ENCODE results near the gene MRPS18A. TPM values are rescaled to one million over a fixed set of nuclear protein-coding genes. Genes with fewer than 3 reads are reported as not detected.

The MRPS18A gene
- total RNA-seq, 4 donors from 2014 or later: 43.7 to 57.4 (median 51.4) TPM

DNA sequence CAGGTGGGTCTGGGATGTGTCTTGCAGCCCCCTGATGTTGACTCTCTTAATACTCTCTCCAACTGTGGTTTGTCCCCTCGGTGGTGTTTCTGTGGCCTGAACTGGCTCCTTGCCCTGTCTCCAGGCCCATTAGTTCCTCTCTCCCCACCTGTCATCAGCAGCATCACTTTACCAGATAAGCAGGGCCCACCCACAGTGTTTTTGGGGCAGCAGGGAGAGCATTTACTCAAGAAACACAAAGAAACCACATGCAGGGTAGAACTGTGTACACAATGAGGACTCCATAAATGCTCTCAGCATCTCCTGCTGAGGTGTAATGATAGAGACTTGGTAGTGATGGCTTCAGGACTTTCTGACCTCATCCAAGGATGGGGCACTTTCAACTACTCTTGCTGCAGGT lies 20.2 kb upstream of the MRPS18A start:
- intact Hi-C loops (cut with DNase I): no loop called here
- H3K36me3 ChIP-seq: no peaks in the 10 kb centered on the region
- WGBS, 2 donors: 57 to 80% methylated on average over 1 of the region's 1 CpG
- H3K4me3 ChIP-seq: no peak overlapping the region
- H3K27ac ChIP-seq: peak overlapping the region in 1 of 4 donors; percentile 67
- DNase-seq: no peak
- peaks cover 30 to 60% (median 33%) of the 10 kb centered on the region in 3 donors for H3K4me1 ChIP-seq
- no peaks in the 10 kb centered on the region for H3K27me3 ChIP-seq
- no peaks in the 10 kb centered on the region for H3K9me3 ChIP-seq
- TF ChIP-seq POLR2A (IDR thresholded peaks at IDR 0.05): no peak
- TF ChIP-seq, protein P1, sequence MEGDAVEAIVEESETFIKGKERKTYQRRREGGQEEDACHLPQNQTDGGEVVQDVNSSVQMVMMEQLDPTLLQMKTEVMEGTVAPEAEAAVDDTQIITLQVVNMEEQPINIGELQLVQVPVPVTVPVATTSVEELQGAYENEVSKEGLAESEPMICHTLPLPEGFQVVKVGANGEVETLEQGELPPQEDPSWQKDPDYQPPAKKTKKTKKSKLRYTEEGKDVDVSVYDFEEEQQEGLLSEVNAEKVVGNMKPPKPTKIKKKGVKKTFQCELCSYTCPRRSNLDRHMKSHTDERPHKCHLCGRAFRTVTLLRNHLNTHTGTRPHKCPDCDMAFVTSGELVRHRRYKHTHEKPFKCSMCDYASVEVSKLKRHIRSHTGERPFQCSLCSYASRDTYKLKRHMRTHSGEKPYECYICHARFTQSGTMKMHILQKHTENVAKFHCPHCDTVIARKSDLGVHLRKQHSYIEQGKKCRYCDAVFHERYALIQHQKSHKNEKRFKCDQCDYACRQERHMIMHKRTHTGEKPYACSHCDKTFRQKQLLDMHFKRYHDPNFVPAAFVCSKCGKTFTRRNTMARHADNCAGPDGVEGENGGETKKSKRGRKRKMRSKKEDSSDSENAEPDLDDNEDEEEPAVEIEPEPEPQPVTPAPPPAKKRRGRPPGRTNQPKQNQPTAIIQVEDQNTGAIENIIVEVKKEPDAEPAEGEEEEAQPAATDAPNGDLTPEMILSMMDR (IDR thresholded peaks at IDR 0.05): no peak

DNA sequence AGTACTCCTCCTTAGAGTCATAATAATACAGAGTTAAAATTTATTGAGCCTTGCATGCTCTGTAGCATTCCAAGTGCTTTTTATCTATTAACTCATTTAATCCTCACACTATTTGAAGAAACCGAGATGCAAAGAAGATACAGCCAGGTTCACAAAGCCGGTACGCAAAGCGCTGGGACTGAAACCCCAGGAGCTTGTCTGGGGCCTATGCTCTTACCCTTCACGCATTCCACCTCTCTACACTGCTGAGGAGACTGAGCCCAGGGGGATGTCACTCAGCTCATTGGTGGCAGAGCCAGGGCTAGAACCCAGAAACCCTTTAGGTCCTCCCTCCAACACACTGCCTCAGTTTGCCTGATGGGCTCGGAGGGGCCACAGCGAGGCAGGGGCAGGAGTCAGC lies 19.7 kb upstream of the MRPS18A start:
- Histone ChIP-seq H3K4me1 (peaks cover 33 to 65% (median 35%) of the 10 kb centered on the region in 3 donors), H3K9me3 (no peaks in the 10 kb centered on the region)
- TF ChIP-seq, protein P1 (IDR thresholded peaks at IDR 0.05): no peak
- TF ChIP-seq POLR2A (IDR thresholded peaks at IDR 0.05): no peak

DNA sequence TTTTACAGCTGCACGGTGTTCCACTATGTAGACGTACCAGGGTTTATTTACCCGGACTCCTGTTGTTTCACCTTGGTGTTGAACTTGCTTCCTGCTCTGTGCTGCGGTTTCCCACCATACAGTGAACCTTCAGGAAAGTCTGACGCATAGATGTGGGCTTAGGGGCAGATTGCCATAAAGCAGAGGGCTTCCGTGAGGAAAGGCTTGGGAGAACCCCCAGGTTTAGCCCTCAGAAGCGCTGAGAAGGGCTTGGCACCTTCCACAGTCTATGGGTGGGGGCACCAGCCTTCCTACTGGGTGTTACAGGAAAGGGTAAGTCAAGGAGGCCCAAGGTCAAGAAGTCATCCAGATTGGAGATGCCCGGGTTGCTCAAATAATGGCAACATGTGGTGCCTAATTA lies 19.2 kb upstream of the MRPS18A start:
- intact Hi-C loops (cut with DNase I): no loop called here
- no peak for TF ChIP-seq POLR2A (IDR thresholded peaks at IDR 0.05)
- TF ChIP-seq, protein P1 (IDR thresholded peaks at IDR 0.05): no peak
- DNase-seq: no peak
- WGBS, 2 donors: 55 to 65% methylated on average over 6 to 7 of the region's 8 CpGs
- H3K36me3 ChIP-seq: no peaks in the 10 kb centered on the region
- no peaks in the 10 kb centered on the region for H3K9me3 ChIP-seq
- no peak overlapping the region for H3K4me3 ChIP-seq
- H3K4me1 ChIP-seq: peaks cover 37 to 70% (median 40%) of the 10 kb centered on the region in 3 donors
- H3K27ac ChIP-seq: peak overlapping the region in 3 of 4 donors; percentile 56 to 67 (median 67)
- no peaks in the 10 kb centered on the region for H3K27me3 ChIP-seq

More for the DNA sequence above, 19.7 kb upstream of the MRPS18A start:
- no peaks in the 10 kb centered on the region for H3K27me3 ChIP-seq
- intact Hi-C loops (cut with DNase I): no loop called here
- DNase-seq: no peak
- H3K36me3 ChIP-seq: no peaks in the 10 kb centered on the region
- H3K27ac ChIP-seq: peak overlapping the region in 2 of 4 donors; percentile 0 to 67
- WGBS, 2 donors: 79 to 100% methylated on average over 5 of the region's 7 CpGs
- H3K4me3 ChIP-seq: no peak overlapping the region

DNA sequence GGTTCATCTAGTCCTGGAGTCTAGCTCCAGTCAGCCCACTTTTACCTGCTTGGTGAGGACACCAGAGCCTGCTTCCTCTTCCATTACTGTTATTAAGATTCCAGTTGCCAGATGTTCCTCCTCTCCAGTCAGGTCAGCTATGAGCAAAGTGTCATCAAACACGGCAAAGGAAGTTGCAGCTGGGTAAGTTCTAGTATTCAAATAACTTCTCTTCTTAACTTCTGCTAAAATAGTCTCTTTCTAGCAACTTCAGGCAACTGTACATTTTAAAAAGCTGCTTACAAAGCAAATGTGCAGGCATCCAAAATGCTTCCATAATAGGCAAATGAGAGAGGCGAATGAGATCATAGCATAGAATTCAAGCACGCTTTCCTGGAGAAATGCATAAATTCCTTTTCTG lies 18.4 kb upstream of the MRPS18A start:
- no peaks in the 10 kb centered on the region for H3K9me3 ChIP-seq
- H3K4me3 ChIP-seq: no peak overlapping the region
- peaks cover 37 to 78% (median 46%) of the 10 kb centered on the region in 3 donors for H3K4me1 ChIP-seq
- 29 to 32% methylated on average over 3 of the region's 3 CpGs for WGBS, 2 donors
- no peaks in the 10 kb centered on the region for H3K36me3 ChIP-seq
- intact Hi-C loops (cut with DNase I): no loop called here
- no peaks in the 10 kb centered on the region for H3K27me3 ChIP-seq
- peak overlapping the region in 3 of 4 donors; percentile 56 to 67 (median 67) for H3K27ac ChIP-seq
- no peak for DNase-seq
- TF ChIP-seq POLR2A (IDR thresholded peaks at IDR 0.05): no peak
- TF ChIP-seq, protein P1 (IDR thresholded peaks at IDR 0.05): no peak

DNA sequence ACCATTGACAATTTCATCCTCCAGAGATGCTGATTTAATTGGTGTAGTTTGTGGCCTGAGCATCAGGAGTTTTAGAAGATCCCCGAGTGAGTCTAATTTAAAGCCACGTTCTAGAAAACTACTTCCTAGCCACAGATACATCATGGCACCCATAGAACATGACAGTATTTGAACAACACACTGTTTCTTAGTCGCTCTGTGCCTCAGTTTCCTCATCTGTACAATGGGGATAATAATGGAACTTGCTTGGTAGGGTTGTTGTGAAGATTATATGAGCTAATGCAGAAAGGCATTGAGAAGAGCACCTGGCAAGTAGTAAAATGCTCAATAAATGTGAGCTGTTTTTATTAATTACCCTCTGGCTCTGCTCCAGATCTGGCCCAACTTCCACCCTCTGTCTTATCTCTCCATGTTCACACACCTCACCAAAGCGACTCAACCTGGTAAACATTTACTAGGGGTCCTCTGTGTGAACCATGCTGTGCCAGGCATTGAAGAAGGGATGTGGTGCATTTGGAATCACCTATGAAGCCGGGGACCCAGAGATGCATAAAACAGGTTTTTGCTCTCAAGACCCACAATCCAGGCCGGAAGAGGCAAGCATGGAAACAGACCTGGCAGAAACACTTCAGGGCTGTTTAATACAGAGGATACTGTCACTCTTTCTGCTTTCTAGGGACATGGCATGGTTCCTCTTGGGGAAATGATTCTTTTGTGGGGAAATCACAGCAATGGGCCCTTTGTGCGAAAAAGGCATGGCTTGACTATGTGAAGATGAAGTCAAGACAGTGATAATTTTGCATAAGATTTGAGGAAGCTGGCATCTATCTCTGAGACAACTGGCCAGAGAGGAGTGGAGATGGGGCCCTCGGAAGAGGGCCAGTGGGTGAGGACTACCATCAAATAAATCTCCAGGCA lies 16.2 kb upstream of the MRPS18A start:
- no peak for DNase-seq
- H3K27ac ChIP-seq: peak overlapping the region; percentile 72 to 90 (median 84)
- no peaks in the 10 kb centered on the region for H3K27me3 ChIP-seq
- H3K4me1 ChIP-seq: peaks cover 41 to 87% (median 53%) of the 10 kb centered on the region in 3 donors
- no peaks in the 10 kb centered on the region for H3K9me3 ChIP-seq
- no peaks in the 10 kb centered on the region for H3K36me3 ChIP-seq
- no peak overlapping the region for H3K4me3 ChIP-seq
- WGBS, 2 donors: 77 to 78% methylated on average over 7 to 8 of the region's 8 CpGs
- TF ChIP-seq POLR2A (IDR thresholded peaks at IDR 0.05): no peak
- TF ChIP-seq, protein P1 (IDR thresholded peaks at IDR 0.05): no peak
- intact Hi-C loops (cut with DNase I): no loop called here

All from esophagus squamous epithelium (tissue), 5 donors.